Lung (tissue), 12 donors: ENCODE measurements around the gene PDE9A. TPM values are rescaled to one million over a fixed set of nuclear protein-coding genes. Genes with fewer than 3 reads are reported as not detected.

Experiments
- ATAC-seq: fragments of 200-7000 bp; cut with Tn5 transposase; one replicate; pipeline ENCODE4 v1.9.1; 2020; ENCODE audit warnings: moderate number of reproducible peaks; ENCODE audit not compliant: insufficient read depth, low FRiP score
- DNase-seq, 3 donors: peaks; one replicate each; pipeline ENCODE4 v3.0.0-alpha.2; 2013 to 2017
- H3K27ac ChIP-seq, 2 donors: one replicate each; pipeline ENCODE4 v1.5.1; 2013; ENCODE audit warnings: mild to moderate bottlenecking in 2 of 2, moderate library complexity in 2 of 2, control low read depth in 1 of 2, inconsistent platforms in 1 of 2, low read depth in 1 of 2, low read length in 1 of 2
- H3K27me3 ChIP-seq, 3 donors: one replicate each; pipeline ENCODE4 v1.5.1; 2013; ENCODE audit warnings: low read length in 2 of 3; ENCODE audit not compliant: control insufficient read depth in 3 of 3, insufficient read depth in 3 of 3
- H3K36me3 ChIP-seq, 4 donors: one replicate each; pipeline ENCODE4 v1.5.1; 2013; ENCODE audit warnings: low read length in 4 of 4, mild to moderate bottlenecking in 1 of 4, moderate library complexity in 1 of 4; ENCODE audit not compliant: control insufficient read depth in 4 of 4, insufficient read depth in 4 of 4
- H3K4me1 ChIP-seq, 5 donors: one replicate each; pipeline ENCODE4 v1.5.1; 2013; ENCODE audit warnings: low read length in 5 of 5, mild to moderate bottlenecking in 2 of 5, moderate library complexity in 1 of 5; ENCODE audit not compliant: control insufficient read depth in 5 of 5, insufficient read depth in 5 of 5
- H3K4me3 ChIP-seq: one replicate; pipeline ENCODE4 v1.5.1; 2013; ENCODE audit warnings: mild to moderate bottlenecking, control low read depth, moderate library complexity
- H3K9ac ChIP-seq, 2 donors: one replicate each; pipeline ENCODE4 v1.5.1; 2013; ENCODE audit warnings: low read length in 2 of 2, control low read depth in 1 of 2; ENCODE audit not compliant: insufficient read depth in 1 of 2
- H3K9me3 ChIP-seq, 4 donors: one replicate each; pipeline ENCODE4 v1.5.1; 2013; ENCODE audit warnings: low read length in 3 of 4, mild to moderate bottlenecking in 1 of 4, moderate library complexity in 1 of 4; ENCODE audit not compliant: control insufficient read depth in 4 of 4, insufficient read depth in 3 of 4
- CTCF ChIP-seq: IDR thresholded peaks from 2 replicates; pipeline ENCODE4 v1.5.1; 2012; ENCODE audit warnings: mild to moderate bottlenecking; ENCODE audit errors: control extremely low read depth, extremely low read depth
- WGBS, 2 donors: extraction: QIAGEN DNeasy Blood & Tissue Kit; methylation state at CpG; one replicate each; pipeline ENCODE4 v1.1.7; 2013; 5-methylcytosine and 5-hydroxymethylcytosine counted together
- polyA plus RNA-seq, 2 donors: library from polyadenylated mRNA; stranded (reverse); fragments of 200-250 nt; gene quantifications; one replicate each; pipeline ENCODE4 v1.2.1, GENCODE V29; 2013
- total RNA-seq, 2 donors: library from RNA; depleted of rRNA in 1 of 2; stranded (reverse); fragments of >200 nt in 1 of 2; gene quantifications; one replicate each; pipeline ENCODE4 v1.2.1, GENCODE V29; 2014 to 2021
- donor health status: control.
- donor health status: control.
- donor health status: Bipolar disorder and iron deficiency.
- donor health status: healthy.
- donor health status: DM: yes; HTN: yes; CAD: no.

PDE9A gene
- total and polyA plus RNA-seq, 4 donors, result 5.3 to 17.0 (median 6.9) TPM

DNA sequence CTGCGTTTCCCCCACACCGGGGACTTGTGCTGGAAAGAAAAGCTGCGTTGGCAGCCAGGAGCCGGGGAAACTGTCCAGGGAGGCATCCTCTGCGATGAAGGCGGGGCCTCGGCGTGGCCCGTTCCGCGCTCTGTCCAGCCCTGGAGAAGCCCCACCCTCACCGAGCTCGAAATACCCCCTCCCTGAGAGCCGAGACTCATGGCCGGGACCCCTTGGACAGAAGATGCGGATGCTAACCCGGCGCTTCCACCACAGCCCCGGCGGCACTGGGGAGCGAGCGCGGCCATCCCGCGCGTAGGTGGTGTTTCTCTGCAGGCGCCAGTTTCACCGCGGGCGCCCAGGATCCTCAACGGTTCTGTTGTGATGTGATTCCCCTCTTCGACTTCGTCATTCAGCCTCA lies 31.6 kb downstream of the PDE9A start:
- Histone ChIP-seq H3K4me1 (peaks cover 0 to 29% (median 4%) of the 10 kb centered on the region in 5 donors), H3K27ac (no peak overlapping the region), H3K9me3 (no peaks in the 10 kb centered on the region), H3K27me3 (no peaks in the 10 kb centered on the region), H3K36me3 (peaks cover 0 to 16% (median 2%) of the 10 kb centered on the region in 4 donors), H3K4me3 (no peak overlapping the region), H3K9ac (no peak overlapping the region)
- 86 to 92% methylated on average over 33 of the region's 33 CpGs for WGBS, 2 donors
- no peak for ATAC-seq
- DNase-seq, result no peak
- no peak for TF ChIP-seq CTCF

DNA sequence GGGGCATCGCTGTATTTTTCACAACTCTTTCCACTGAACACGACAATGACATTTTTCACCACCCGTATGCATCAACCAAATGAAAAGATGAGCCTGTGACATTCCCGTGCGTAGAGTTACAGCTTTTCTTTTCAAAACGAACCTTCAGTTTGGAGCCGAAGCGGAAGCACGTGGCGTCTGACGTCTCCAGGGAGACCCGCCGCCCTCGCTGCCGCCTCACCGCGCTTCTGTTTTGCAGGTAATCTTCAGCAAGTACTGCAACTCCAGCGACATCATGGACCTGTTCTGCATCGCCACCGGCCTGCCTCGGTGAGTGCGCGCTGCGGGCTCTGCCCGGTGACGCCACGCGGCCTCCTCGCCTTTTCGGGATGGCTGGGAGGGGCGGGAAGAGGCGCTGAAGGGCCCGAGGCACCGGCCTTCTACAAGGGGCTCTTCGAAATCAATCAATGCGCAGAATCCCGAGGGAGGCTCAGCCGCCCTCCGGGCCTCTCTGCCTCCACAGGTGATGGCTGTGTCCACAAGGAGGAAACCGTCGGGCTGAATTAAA lies 32.6 kb downstream of the PDE9A start:
- ATAC-seq (no peak), DNase-seq (no peak)
- H3K27me3 ChIP-seq, result no peaks in the 10 kb centered on the region
- H3K36me3 ChIP-seq, result peaks cover 0 to 16% (median 5%) of the 10 kb centered on the region in 4 donors
- peaks cover 0 to 29% (median 4%) of the 10 kb centered on the region in 5 donors for H3K4me1 ChIP-seq
- H3K27ac ChIP-seq, result no peak overlapping the region
- no peak overlapping the region for H3K4me3 ChIP-seq
- WGBS, 2 donors, result 98% methylated on average over 41 of the region's 41 CpGs
- no peak for TF ChIP-seq CTCF
- no peaks in the 10 kb centered on the region for H3K9me3 ChIP-seq
- no peak overlapping the region for H3K9ac ChIP-seq

DNA sequence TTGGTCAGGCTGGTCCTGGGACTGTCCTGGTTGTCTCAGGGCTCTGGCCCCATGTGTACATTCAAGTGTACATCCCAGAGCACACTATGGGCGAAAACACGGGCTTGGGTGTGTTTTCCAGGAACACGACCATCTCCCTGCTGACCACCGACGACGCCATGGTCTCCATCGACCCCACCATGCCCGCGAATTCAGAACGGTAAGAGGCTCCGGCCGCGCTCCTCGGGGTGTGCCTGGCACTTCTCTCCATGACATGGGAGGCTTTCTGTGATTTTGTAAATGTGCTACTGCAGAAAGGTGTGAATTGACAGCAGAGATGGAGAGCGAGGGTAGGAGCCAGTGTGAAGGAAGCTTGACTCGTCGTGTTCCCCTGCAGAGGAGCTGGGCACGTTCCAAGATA lies 34.4 kb downstream of the PDE9A start:
- no peak overlapping the region for H3K4me3 ChIP-seq
- peaks cover 0 to 21% (median 7%) of the 10 kb centered on the region in 4 donors for H3K36me3 ChIP-seq
- WGBS, 2 donors, result 93 to 94% methylated on average over 18 of the region's 18 CpGs
- no peaks in the 10 kb centered on the region for H3K9me3 ChIP-seq
- H3K4me1 ChIP-seq, result peaks cover 0 to 18% (median 3%) of the 10 kb centered on the region in 5 donors
- DNase-seq (no peak), ATAC-seq (no peak)
- TF ChIP-seq CTCF, result no peak
- H3K27me3 ChIP-seq, result no peaks in the 10 kb centered on the region
- H3K9ac ChIP-seq, result no peak overlapping the region
- H3K27ac ChIP-seq, result no peak overlapping the region
